HG03460 (cell line): Measurements from ENCODE around the gene KLHL40.

ENCODE experiments used
- ATAC-seq: cut with Tn5 transposase; IDR thresholded peaks from one replicate; pipeline ENCODE4 v1.9.1; 2021; ENCODE audit not compliant: unreplicated experiment

KLHL40 gene

GRCh38 chr3:42656680-42657610 lies 28.4 kb upstream of the KLHL40 start:
- no peak for ATAC-seq

GRCh38 chr3:42657675-42658074 lies 27.7 kb upstream of the KLHL40 start:
- ATAC-seq, result no peak

GRCh38 chr3:42658091-42658770 lies 27.1 kb upstream of the KLHL40 start:
- ATAC-seq, result no peak

GRCh38 chr3:42658771-42659390 lies 26.5 kb upstream of the KLHL40 start:
- no peak for ATAC-seq

GRCh38 chr3:42659451-42660130 lies 25.7 kb upstream of the KLHL40 start:
- ATAC-seq, result no peak

GRCh38 chr3:42660131-42660715 lies 25.1 kb upstream of the KLHL40 start:
- no peak for ATAC-seq

- ATAC-seq, result no peak
These were observed 24.4 kb upstream of the KLHL40 start for GRCh38 chr3:42660898-42661297.

- ATAC-seq, result no peak
These were observed 23.7 kb upstream of the KLHL40 start for GRCh38 chr3:42661593-42662022.

- no peak for ATAC-seq
These were observed 23.1 kb upstream of the KLHL40 start for GRCh38 chr3:42662037-42662812.

- no peak for ATAC-seq
These were observed 22.4 kb upstream of the KLHL40 start for GRCh38 chr3:42662813-42663535.

- no peak for ATAC-seq
These were observed 21.5 kb upstream of the KLHL40 start for GRCh38 chr3:42663581-42664437.

- ATAC-seq, result no peak
These were observed 20.9 kb upstream of the KLHL40 start for GRCh38 chr3:42664438-42664803.

GRCh38 chr3:42665050-42665878 lies 20.1 kb upstream of the KLHL40 start:
- no peak for ATAC-seq

GRCh38 chr3:42666022-42666421 lies 19.3 kb upstream of the KLHL40 start:
- ATAC-seq, result no peak

- ATAC-seq, result no peak
These were observed 18.7 kb upstream of the KLHL40 start for GRCh38 chr3:42666577-42666998.

- ATAC-seq, result no peak
These were observed 18.2 kb upstream of the KLHL40 start for GRCh38 chr3:42667096-42667522.
